Measurements from ENCODE around the gene ZNF385B. TPM values are rescaled to one million over a fixed set of nuclear protein-coding genes. Genes with fewer than 3 reads are reported as not detected.

ZNF385B gene
- total and polyA plus RNA-seq, 4 donors, result 3.0 to 7.2 (median 3.9) TPM

- TF ChIP-seq HNF4A (conservative IDR thresholded peaks at IDR 0.05) (no peak), HNF4G (IDR thresholded peaks at IDR 0.05) (no peak), EGR1 (IDR thresholded peaks at IDR 0.05; ENCODE audit: low read depth in 2 of 2) (no peak), FOXA1 (IDR thresholded peaks at IDR 0.05) (no peak), REST (IDR thresholded peaks at IDR 0.05) (no peak), SP1 (IDR thresholded peaks at IDR 0.05) (no peak), NR2F2 (IDR thresholded peaks at IDR 0.05) (no peak), ATF3 (IDR thresholded peaks at IDR 0.05) (no peak), YY1 (IDR thresholded peaks at IDR 0.05) (no peak), CTCF (IDR thresholded peaks at IDR 0.05; ENCODE audit: low read depth, low read length, missing input control) (no peak), ZBTB33 (IDR thresholded peaks at IDR 0.05) (no peak)
These were observed 112.2 kb downstream of the ZNF385B start for GRCh38 chr2:179749210-179749609.

GRCh38 chr2:179746981-179747380 lies 114.4 kb downstream of the ZNF385B start:
- WGBS, result 96% methylated on average over 5 of the region's 5 CpGs
- H3K36me3 ChIP-seq (ENCODE audit: control insufficient read depth in 4 of 4, insufficient read depth in 3 of 4, low read depth in 1 of 4, low read length in 3 of 4), result no peaks in the 10 kb centered on the region
- H3K4me1 ChIP-seq (ENCODE audit: control insufficient read depth in 4 of 4, insufficient read depth in 4 of 4, low read length in 3 of 4), result no peaks in the 10 kb centered on the region
- no peaks in the 10 kb centered on the region for H3K27me3 ChIP-seq (ENCODE audit: control insufficient read depth in 4 of 4, insufficient read depth in 4 of 4, low read length in 3 of 4)
- no peak for DNase-seq (ENCODE audit: low spot score)
- no peak overlapping the region for H3K4me3 ChIP-seq (ENCODE audit: low read depth in 1 of 3, low read length in 3 of 3)
- H3K9me3 ChIP-seq (ENCODE audit: control insufficient read depth in 4 of 4, low read length in 3 of 4), result no peaks in the 10 kb centered on the region
- H3K9ac ChIP-seq (ENCODE audit: low read depth in 1 of 2, low read length in 2 of 2), result no peak overlapping the region
- no peak overlapping the region for H3K27ac ChIP-seq (ENCODE audit: low read depth in 1 of 2, low read length in 2 of 2)
- TF ChIP-seq SP1 (IDR thresholded peaks at IDR 0.05) (no peak), JUND (IDR thresholded peaks at IDR 0.05) (no peak), EGR1 (IDR thresholded peaks at IDR 0.05; ENCODE audit: low read depth in 2 of 2) (no peak), HNF4G (IDR thresholded peaks at IDR 0.05) (no peak), RXRA (IDR thresholded peaks at IDR 0.05) (no peak), MAX (IDR thresholded peaks at IDR 0.05) (no peak), HNF4A (conservative IDR thresholded peaks at IDR 0.05) (no peak), REST (IDR thresholded peaks at IDR 0.05) (no peak), FOXA2 (IDR thresholded peaks at IDR 0.05) (no peak), RAD21 (IDR thresholded peaks at IDR 0.05) (no peak), GABPA (IDR thresholded peaks at IDR 0.05 in 1 of 2, conservative IDR thresholded peaks at IDR 0.05 in 1 of 2) (no peak), ZBTB33 (IDR thresholded peaks at IDR 0.05) (no peak)

More at GRCh38 chr2:179749210-179749609, 112.2 kb downstream of the ZNF385B start:
- Histone ChIP-seq H3K9ac (ENCODE audit: low read depth in 1 of 2, low read length in 2 of 2) (no peak overlapping the region), H3K36me3 (ENCODE audit: control insufficient read depth in 4 of 4, insufficient read depth in 3 of 4, low read depth in 1 of 4, low read length in 3 of 4) (no peaks in the 10 kb centered on the region), H3K9me3 (ENCODE audit: control insufficient read depth in 4 of 4, low read length in 3 of 4) (no peaks in the 10 kb centered on the region), H3K27ac (ENCODE audit: low read depth in 1 of 2, low read length in 2 of 2) (no peak overlapping the region), H3K27me3 (ENCODE audit: control insufficient read depth in 4 of 4, insufficient read depth in 4 of 4, low read length in 3 of 4) (no peaks in the 10 kb centered on the region), H3K4me3 (ENCODE audit: low read depth in 1 of 3, low read length in 3 of 3) (no peak overlapping the region), H3K4me1 (ENCODE audit: control insufficient read depth in 4 of 4, insufficient read depth in 4 of 4, low read length in 3 of 4) (no peaks in the 10 kb centered on the region)
- no peak for DNase-seq (ENCODE audit: low spot score)
- WGBS, result 60% methylated on average over 1 of the region's 1 CpG
